Uterus (tissue), 4 donors: ENCODE data around the gene ADD1. TPM values are rescaled to one million over a fixed set of nuclear protein-coding genes. Genes with fewer than 3 reads are reported as not detected.

Source experiments
- DNase-seq, 2 donors: peaks; one replicate each; pipeline ENCODE4 v3.0.0-alpha.2; 2019 to 2020
- H3K27ac ChIP-seq, 2 donors: fragments of 200-600 bp; sonication (generic); 1 replicate in 1 of 2; 2 replicates in 1 of 2; pipeline ENCODE4 v1.5.1; 2016 to 2018
- H3K27me3 ChIP-seq, 2 donors: fragments of 200-600 bp; sonication (generic); one replicate each; pipeline ENCODE4 v1.5.1; 2018 to 2019; ENCODE audit warnings: control low read depth in 1 of 2
- H3K36me3 ChIP-seq, 2 donors: fragments of 200-600 bp; sonication (generic); one replicate each; pipeline ENCODE4 v1.5.1; 2019; ENCODE audit warnings: control low read depth in 1 of 2
- H3K4me1 ChIP-seq, 2 donors: fragments of 200-600 bp; sonication (generic); one replicate each; pipeline ENCODE4 v1.5.1; 2018 to 2019; ENCODE audit warnings: control low read depth in 1 of 2
- H3K4me3 ChIP-seq, 2 donors: fragments of 200-600 bp; sonication (generic); 1 replicate in 1 of 2; 2 replicates in 1 of 2; pipeline ENCODE4 v1.5.1; 2018 to 2019; ENCODE audit warnings: mild to moderate bottlenecking in 1 of 2
- H3K9me3 ChIP-seq, 2 donors: fragments of 200-600 bp; sonication (generic); one replicate each; pipeline ENCODE4 v1.5.1; 2019; ENCODE audit warnings: control low read depth in 1 of 2
- POLR2A ChIP-seq, 2 donors: fragments of 450-650 bp; IDR thresholded peaks; one replicate each; pipeline ENCODE4 v1.6.1; 2016; ENCODE audit warnings: antibody characterized with exemption in 2 of 2, mild to moderate bottlenecking in 1 of 2, moderate library complexity in 1 of 2
- intact Hi-C: fragments of 100-400 bp; cut with DNase I; formaldehyde crosslinking; loops from one replicate; pipeline ENCODE4 v1.15.1; 2023; ENCODE audit warnings: low total_unique reads
- total RNA-seq, 4 donors: library from RNA; depleted of rRNA in 3 of 4; stranded (reverse); fragments of >200 nt in 3 of 4; gene quantifications; one replicate each; pipeline versions ENCODE4 v1.1.0 to v1.2.4, GENCODE V29; 2014 to 2023
- TF ChIP-seq, protein P1 (sequence below), 4 experiments: fragments of 200-600 bp in 2 of 4; fragments of 450-650 bp in 2 of 4; sonication (generic) in 2 of 4; IDR thresholded peaks; one replicate each; pipeline ENCODE4 v1.5.1; 2016 to 2019; ENCODE audit warnings: antibody characterized with exemption in 4 of 4, mild to moderate bottlenecking in 2 of 4, moderate library complexity in 1 of 4
- donor health status: DM: yes; HTN: yes; CAD: no.

ADD1 gene
- total RNA-seq, 4 donors from 2014 or later: 161 to 403 (median 225) TPM

DNA sequence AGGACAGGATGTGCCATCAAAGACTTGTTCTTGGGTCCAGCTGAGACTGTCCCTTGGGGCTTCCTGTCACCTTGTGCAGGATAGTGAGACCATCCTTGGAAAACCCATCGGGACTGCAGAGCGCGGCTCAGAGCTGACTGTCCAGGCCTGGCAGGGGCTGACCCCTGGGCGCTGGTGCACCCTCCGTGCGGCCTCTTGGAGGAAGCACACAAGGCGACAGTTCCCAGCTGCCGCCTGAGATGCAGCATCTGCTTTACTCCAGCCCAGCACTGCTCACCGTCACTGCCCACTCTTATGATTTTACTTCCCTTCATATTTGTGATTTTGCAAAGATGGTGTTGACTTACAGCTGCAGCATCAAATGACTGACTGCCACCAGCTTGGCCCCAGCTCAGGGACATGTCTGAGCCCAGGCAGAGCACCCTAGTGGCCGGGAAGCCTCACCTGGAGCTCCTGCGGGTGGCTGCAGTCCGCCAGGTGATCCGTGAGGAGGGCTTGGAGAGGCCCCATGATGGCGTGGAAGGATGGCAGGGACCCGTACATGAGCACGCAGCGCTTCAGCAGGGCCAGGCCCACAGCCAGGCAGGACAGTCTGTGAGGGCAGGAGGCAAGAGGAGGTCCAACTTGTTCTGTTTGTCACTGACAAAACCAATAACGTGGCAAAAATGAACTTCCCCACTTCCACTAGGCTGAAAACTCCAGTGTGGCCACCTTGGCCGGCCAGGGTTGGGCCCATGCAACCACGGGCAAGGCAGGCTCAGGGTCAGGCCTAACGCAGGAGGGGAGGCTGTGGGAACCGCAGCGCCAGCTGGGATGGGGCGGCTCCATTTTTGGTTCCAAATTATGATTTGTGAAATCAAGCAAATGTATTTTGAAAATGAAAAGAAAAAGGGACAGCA lies 97.7 kb downstream of the ADD1 start:
- Histone ChIP-seq H3K27ac (no peak overlapping the region), H3K4me3 (no peak overlapping the region), H3K27me3 (no peaks in the 10 kb centered on the region), H3K36me3 (no peaks in the 10 kb centered on the region), H3K9me3 (no peaks in the 10 kb centered on the region), H3K4me1 (no peaks in the 10 kb centered on the region)
- DNase-seq: peak in 1 of 2 donors; percentile 11
- intact Hi-C loops: loop anchor here (5.0 kb wide), 1 partner anchor 524 kb away; the partner anchor contains the start of genes CFAP99 and ZFYVE28
- TF ChIP-seq, protein P1, sequence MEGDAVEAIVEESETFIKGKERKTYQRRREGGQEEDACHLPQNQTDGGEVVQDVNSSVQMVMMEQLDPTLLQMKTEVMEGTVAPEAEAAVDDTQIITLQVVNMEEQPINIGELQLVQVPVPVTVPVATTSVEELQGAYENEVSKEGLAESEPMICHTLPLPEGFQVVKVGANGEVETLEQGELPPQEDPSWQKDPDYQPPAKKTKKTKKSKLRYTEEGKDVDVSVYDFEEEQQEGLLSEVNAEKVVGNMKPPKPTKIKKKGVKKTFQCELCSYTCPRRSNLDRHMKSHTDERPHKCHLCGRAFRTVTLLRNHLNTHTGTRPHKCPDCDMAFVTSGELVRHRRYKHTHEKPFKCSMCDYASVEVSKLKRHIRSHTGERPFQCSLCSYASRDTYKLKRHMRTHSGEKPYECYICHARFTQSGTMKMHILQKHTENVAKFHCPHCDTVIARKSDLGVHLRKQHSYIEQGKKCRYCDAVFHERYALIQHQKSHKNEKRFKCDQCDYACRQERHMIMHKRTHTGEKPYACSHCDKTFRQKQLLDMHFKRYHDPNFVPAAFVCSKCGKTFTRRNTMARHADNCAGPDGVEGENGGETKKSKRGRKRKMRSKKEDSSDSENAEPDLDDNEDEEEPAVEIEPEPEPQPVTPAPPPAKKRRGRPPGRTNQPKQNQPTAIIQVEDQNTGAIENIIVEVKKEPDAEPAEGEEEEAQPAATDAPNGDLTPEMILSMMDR (IDR thresholded peaks at IDR 0.05): no peak
- no peak for TF ChIP-seq POLR2A (IDR thresholded peaks at IDR 0.05)

DNA sequence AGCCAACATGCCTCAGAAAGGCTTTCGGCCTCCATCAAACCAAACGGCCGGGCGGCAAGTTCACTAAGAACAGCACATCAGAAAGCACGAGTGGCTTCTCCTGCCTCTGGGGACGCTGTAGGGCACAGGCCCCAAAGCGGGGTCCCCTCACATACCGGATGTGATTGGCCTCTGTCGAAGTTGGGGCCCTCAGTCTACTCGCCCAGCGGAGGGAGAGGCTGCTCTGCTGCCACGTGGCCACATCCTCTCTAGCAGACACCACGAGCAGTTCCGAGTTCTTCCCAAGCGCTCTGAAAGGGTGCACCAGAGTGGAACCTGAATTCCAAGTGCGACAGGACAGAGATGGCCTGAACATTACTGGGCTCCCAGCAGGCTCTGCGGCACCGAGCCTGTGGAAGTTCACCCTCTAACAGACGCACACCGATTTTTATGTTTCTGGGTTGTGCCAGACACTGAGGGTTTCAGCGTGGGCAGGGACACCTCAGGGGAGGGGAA lies 98.4 kb downstream of the ADD1 start:
- Histone ChIP-seq H3K4me3 (no peak overlapping the region), H3K4me1 (no peaks in the 10 kb centered on the region), H3K27ac (no peak overlapping the region), H3K27me3 (no peaks in the 10 kb centered on the region), H3K9me3 (no peaks in the 10 kb centered on the region), H3K36me3 (no peaks in the 10 kb centered on the region)
- intact Hi-C loops: loop anchor here (5.0 kb wide), 1 partner anchor 525 kb away; the partner anchor contains the start of genes CFAP99 and ZFYVE28
- DNase-seq: no peak
- TF ChIP-seq, protein P1 (IDR thresholded peaks at IDR 0.05): no peak

DNA sequence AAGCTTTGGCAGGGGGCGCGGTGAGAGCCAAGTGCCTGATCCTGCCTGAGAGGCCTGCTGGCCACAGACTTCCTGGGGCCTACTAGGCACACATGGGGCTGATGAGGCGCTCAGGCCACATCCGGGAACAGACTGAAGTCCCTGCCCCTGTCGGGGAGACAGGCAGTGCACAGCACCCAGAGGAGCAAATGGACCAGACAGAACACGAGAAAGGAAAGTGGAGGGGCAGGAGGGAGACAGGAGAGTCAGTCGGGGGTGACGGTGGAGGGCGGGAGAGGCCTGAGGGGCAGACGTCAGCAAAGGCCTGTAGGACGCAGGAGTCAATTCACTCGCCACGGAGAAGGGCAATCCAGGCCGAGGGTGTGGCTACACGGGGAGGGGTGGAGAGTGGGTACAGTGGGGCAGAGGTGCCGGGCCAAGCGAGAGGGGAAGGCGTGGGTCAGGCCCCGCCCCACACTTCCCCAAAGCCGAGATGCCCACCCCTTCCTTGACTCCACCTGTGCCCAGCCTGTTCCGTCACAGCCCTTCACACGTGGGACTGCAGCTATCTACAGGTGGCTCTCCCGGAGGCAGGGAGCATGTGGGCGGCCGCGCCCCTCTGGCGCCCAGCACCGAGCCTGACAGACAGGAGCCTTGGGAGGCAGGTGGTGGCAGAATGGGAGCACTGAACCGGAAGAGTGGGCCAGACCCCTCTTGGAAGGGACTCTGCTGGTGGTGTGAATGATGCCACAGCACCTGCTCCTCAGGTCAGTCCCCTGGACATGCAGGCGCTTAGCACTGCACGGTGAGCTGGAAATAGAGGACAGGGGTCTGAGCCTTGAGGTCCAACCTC lies 99.1 kb downstream of the ADD1 start:
- Histone ChIP-seq H3K36me3 (no peaks in the 10 kb centered on the region), H3K27ac (no peak overlapping the region), H3K27me3 (no peaks in the 10 kb centered on the region), H3K4me3 (no peak overlapping the region), H3K4me1 (no peaks in the 10 kb centered on the region), H3K9me3 (no peaks in the 10 kb centered on the region)
- intact Hi-C loops: loop anchor here (5.0 kb wide), 1 partner anchor 525 kb away; the partner anchor contains the start of genes CFAP99 and ZFYVE28
- DNase-seq: no peak
- TF ChIP-seq POLR2A (IDR thresholded peaks at IDR 0.05): no peak
- TF ChIP-seq, protein P1 (IDR thresholded peaks at IDR 0.05): no peak

DNA sequence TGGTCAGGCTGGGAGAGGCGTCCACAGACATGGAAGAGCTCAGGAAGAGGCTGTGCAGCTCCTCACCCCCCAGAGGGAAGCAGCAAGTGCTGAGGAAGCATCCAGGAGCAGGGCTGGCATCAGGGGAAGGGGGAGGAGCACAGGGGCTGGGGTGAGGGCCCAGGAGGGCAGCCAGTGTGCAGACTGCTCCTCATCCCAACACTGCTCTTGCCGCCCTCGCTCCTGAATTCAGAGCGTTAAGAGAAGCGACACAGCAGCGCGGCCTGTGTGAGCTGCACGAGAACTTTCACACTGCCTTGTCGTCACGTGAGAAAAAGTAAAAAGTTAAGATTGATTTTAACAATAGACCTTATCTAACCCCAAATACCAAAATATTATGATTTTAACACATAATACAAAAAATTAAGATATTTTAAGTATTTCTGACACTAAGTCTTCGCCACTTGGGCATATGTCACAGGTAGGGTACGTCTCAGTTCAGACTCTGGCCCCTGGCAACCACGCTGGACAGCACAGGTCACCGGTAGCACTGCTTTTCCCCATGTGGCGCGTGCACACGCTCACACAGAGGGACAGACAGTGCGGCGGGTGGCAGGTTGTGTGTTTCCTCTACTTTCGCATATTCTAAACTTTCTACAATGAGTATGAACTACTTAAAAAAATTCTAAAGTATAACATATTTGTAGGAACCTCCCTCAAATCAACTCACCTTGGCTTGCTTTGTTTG lies 99.9 kb downstream of the ADD1 start:
- Histone ChIP-seq H3K9me3 (no peaks in the 10 kb centered on the region), H3K4me1 (no peaks in the 10 kb centered on the region), H3K4me3 (no peak overlapping the region), H3K27me3 (no peaks in the 10 kb centered on the region), H3K36me3 (no peaks in the 10 kb centered on the region), H3K27ac (no peak overlapping the region)
- intact Hi-C loops: loop anchor here (5.0 kb wide), 1 partner anchor 526 kb away; the partner anchor contains the start of genes CFAP99 and ZFYVE28
- no peak for DNase-seq
- TF ChIP-seq, protein P1 (IDR thresholded peaks at IDR 0.05): no peak
- TF ChIP-seq POLR2A (IDR thresholded peaks at IDR 0.05): no peak
